ENCODE measurements around the gene NPAS3.
A peak's percentile ranks its signal among the peaks of the same experiment; 100 is the strongest.

Gene NPAS3

GRCh38 chr14:33774723-33775470 is 836.2 kb downstream of the NPAS3 start:
- DNase-seq = no peak

DNA sequence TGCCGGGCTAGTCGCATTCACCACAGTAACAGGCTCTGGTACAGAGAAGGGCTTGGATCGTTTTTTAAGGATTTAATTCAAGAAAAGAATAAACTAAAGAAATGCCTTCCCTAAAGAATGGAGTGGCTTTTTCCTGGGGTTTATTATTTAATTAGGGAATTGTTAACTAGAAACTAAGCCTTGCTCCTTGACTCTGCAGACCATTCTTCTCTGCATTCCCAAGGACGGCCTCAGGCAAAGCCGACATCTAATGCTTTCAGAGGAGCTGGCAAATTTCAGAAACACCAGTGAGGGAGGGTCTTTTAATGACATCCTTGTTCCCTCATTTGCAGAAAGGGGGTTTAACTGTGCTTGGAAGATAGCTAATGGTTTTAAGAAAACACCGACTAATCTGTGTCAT is 838.2 kb downstream of the NPAS3 start:
- DNase-seq = no peak

- no peak for DNase-seq
These were observed 839.0 kb downstream of the NPAS3 start for GRCh38 chr14:33777681-33778080.

DNA sequence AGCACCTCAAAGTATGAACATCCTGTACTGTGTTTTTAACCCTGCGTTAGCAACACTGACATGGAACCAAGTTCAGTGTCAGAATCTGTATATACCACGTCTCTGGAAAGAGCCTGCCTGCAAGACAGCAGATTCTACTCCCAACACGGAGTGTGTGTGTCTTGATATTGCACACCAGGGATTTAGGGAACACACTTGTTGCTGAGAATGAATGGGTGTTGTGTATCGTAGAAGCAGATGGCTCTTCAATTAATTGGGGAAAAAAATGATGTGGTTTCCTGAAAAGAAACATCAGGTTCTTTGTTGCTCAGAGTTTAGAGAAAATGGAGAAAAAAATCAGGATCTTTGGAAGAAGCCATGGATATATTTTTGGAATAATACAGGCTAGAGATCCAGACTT is 841.4 kb downstream of the NPAS3 start:
- no peak for DNase-seq

- no peak for DNase-seq
These were observed 842.6 kb downstream of the NPAS3 start for GRCh38 chr14:33781236-33781635.

- DNase-seq = peak; percentile 35 to 96 (median 77)
These were observed 844.2 kb downstream of the NPAS3 start for GRCh38 chr14:33782923-33783322.

DNA sequence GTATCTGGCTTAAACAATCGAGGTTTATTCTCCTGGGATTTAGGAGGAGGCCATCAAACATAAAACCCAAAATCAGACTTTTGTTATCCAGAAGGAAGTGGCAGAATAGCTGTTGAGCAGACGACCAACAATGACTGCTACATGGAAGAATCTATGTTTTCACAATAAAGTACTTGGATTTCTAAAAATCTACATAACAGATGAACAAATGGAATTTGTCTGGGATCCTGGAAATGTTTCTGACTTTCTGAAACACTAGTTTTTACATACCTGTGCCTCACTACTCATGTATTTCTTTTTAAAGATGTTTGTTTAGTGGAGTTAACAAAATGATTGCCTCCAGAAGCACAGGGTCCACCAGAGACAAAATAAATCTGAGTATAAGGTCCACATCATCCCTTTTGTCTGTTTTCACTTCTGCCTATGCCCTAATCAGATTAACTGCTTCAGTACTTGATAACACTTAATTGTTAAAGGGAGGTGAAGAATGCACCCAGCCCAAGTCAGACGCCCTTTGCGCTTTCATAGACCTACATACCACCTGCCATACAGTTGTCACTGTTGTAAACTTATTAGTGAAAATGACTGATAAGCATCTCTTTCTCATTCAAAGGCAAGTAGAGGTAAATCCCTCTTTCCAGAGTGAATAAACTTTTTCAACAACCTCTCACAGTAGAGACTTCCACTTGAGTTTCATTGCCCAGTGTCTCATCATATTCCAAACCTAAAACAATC is 847.6 kb downstream of the NPAS3 start:
- no peak for DNase-seq

DNA sequence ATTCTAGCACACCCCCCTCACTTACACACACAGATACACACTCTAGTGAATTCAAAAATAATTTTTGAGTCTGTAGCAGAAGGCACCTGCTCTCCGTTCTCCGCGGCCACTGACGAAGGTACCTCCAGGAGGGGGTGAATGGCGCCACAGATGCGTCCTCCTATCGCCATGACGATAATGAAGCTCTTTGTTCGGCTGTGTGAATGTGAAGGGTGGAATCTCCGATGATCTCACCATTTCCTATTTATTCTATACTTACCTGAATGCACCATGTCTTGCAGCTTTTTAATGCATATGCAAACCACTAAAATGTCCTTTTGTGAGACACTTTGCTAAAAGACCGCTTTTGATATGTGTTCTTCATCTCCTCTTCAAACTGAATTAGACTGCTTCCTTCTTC is 849.5 kb downstream of the NPAS3 start:
- DNase-seq = peak in 2 of 3 experiments; percentile 53 to 72

- no peak for DNase-seq
These were observed 852.3 kb downstream of the NPAS3 start for GRCh38 chr14:33790996-33791395.

DNA sequence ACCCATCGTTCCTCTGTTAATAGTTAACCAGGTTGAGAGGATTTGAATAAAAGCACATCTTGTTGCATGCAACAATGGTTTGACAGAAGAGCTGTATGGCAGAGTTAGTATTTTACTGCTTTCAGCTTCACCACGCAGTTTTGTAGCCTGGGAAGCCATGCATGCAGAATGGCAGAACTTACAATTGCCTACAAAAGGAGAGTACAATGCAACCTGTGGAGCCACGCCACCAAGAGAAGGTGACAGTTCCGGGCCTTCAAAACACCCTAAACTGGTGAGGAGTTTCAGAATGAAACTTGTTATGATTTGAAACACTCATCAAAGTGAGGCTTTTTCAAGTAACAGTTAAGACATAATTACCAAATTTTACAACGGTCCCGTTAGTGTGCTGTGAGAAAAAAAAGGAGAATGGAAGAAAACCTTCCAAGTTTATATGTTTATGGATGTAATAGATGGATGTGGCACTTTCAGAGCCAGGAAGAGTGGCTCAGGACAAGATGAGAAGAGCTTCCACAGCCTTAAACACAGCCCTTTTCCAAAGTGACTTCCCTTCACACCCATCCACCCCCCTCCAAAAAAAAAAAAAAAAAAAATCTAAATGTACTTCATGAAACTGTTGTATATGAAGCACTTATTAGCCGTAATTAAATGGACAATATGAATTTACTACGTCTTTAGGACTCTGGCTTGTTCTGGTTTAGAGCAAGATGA is 853.5 kb downstream of the NPAS3 start:
- no peak for DNase-seq

- peak; percentile 65 to 83 (median 79) for DNase-seq
These were observed 854.2 kb downstream of the NPAS3 start for GRCh38 chr14:33792720-33793368.

GRCh38 chr14:33793398-33794110 is 854.9 kb downstream of the NPAS3 start:
- DNase-seq = no peak

DNA sequence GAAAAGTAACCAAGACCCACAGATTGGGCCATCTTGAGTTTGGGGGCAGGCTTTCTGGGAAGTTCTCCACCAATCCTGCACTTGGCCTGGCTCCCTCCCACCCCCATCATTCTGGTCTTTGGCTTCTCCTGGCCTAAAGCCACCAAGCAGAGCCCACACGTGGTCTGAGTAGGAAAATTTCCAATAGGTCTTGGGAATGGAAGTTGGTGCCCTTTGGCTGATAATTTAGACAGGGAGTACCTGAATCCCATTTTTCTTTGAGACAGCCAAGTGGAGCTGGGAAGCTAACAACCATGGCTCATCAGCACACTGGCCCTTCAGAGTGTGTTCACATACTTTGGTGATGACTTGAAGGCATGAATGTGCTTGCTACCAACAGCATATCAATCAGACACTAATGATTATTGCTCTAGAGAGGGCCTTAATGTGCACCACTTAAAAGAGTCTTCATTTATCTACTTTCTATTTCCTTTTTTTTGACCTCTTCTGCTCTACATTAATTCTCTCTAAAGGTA is 856.2 kb downstream of the NPAS3 start:
- DNase-seq = no peak

GRCh38 chr14:33796356-33796755 is 857.7 kb downstream of the NPAS3 start:
- no peak for DNase-seq

GRCh38 chr14:33799705-33800570 is 861.3 kb downstream of the NPAS3 start:
- DNase-seq = no peak

DNA sequence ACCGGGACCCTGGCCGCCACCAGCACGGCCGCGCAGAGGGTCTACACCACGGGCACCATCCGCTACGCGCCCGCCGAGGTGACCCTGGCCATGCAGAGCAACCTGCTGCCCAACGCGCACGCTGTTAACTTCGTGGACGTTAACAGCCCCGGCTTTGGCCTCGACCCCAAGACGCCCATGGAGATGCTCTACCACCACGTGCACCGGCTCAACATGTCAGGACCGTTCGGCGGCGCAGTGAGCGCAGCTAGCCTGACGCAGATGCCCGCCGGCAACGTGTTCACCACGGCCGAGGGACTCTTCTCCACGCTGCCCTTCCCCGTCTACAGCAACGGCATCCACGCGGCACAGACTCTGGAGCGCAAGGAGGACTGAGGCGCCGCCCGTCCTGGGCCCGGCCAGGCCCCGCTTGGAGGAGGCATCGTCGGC is 862.1 kb downstream of the NPAS3 start:
- DNase-seq = no peak

DNA sequence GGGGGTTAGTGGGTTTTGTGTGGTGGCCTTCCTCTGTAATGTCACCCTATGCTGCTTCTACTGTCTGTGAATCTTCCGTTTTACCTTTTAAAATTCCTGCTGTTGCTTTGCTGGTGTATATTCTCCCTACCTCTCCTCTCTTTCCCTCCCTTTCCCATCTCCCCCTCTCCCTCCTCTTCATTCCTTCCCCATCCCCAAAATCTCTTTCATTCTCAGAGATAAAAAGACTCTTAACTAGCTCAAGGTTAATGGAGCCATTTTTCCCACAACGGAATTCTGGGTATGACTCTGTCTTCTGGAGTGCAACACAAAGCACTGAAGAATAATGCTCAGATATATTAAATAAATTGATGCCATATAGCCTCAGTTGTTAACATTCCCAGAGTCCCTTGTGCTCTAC is 864.1 kb downstream of the NPAS3 start:
- DNase-seq = no peak

DNA sequence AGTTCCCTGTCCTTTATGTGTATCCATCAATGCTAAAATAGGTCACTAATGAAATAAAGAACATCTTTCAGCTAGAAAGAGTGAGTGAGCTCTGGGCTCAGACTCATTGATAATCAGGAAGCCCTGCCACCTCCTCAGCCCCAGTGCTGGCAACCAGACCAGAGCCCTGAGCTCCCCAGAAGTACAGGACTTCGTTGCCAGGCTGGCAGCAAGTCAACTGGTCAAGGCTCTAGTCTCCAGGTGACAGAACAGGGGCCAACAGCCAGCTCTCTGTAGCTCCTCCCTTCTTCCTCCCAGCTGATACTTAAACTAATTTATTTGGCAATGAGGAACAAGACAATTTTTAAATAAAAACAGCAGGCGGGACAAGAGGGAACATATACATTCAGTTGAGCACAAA is 866.9 kb downstream of the NPAS3 start:
- no peak for DNase-seq

- no peak for DNase-seq
These were observed 868.2 kb downstream of the NPAS3 start for GRCh38 chr14:33806905-33807304.

DNA sequence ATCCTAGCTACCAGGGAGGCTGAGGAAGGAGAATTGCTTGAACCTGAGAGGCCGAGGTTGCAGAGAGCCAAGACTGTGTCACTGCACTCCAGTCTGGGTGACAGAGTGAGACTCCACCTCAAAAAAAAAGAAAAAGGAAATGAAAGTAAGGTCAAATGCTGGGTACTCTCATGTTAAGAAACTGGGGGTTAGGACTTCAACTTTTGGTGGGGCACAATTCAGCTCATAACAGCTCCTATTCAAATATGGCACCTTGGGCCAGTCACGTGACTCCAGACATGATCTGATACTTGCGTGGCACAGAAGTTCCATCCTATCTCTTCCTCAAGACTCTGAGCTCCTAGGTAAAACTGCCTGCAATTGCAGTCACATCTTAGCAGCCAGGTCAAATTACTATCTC is 869.5 kb downstream of the NPAS3 start:
- no peak for DNase-seq

DNA sequence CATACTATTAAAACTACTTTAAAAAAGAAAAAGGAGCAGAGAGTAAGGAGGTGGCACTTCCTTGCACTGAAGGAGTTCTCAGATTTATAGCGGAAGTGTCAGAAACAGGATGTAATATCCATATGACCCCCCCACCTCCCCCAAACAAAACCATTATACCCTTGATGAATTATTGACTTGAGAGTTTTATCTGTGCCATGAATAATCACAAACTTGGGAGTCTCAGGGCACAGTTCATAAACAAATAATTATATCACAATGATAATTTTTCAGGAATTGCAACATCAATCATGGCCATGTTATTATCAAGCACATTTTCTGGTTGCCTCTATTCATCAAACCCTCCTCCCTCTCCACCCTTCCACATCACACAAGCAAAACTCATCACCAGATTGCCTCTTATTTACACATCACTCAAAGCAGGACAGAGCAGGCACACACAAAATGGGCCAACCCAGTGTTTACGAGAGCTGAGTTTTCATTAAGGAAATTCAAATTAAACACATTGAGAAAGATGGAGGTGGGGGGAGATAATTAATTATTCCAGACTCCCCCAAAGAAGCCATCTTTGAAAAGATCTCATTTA is 870.8 kb downstream of the NPAS3 start:
- DNase-seq = peak in 2 of 3 experiments; percentile 62 to 80
